HL-60 (cell line): ENCODE measurements around the gene DOK6.

ENCODE experiments used
- CTCF ChIP-seq: IDR thresholded peaks from one replicate; pipeline ENCODE4 v1.5.1; 2011; ENCODE audit warnings: low read length, control low read depth, inconsistent platforms; ENCODE audit not compliant: insufficient read depth
- GABPA ChIP-seq: IDR thresholded peaks from 2 replicates; pipeline ENCODE4 v1.6.1; 2012; ENCODE audit warnings: low read depth
- POLR2AphosphoS5 ChIP-seq: IDR thresholded peaks from 2 replicates; pipeline ENCODE4 v1.6.1; 2012; ENCODE audit warnings: low read depth

- TF ChIP-seq CTCF (no peak), POLR2AphosphoS5 (no peak), GABPA (no peak)
Measured at GRCh38 chr18:69647702-69648101, 247.0 kb downstream of the DOK6 start.
